Activated T-helper 2 cell treated with anti-CD3 and anti-CD28 coated beads, Interferon-gamma antibody, Interleukin-2, Interleukin-4, amounts not matched to agents 10 μg/mL and 5 μg/mL and 100 μg/mL, durations not matched to agents 14 hours and 24 hours and 36 hours (primary cell): ENCODE results near the gene PRR33. TPM values are rescaled to one million over a fixed set of nuclear protein-coding genes. Genes with fewer than 3 reads are reported as not detected.

Experiments used
- DNase-seq: peaks from one replicate; pipeline ENCODE4 v3.0.0; 2021; ENCODE audit warnings: low spot score
- H3K27ac Mint-ChIP-seq: one replicate; pipeline ENCODE4 v1.8.0; 2021; ENCODE audit warnings: mixed read lengths
- H3K27me3 Mint-ChIP-seq: one replicate; pipeline ENCODE4 v1.8.0; 2021; ENCODE audit warnings: low read depth, mixed read lengths
- H3K36me3 Mint-ChIP-seq: one replicate; pipeline ENCODE4 v1.8.0; 2021; ENCODE audit warnings: low read depth, mixed read lengths
- H3K4me1 Mint-ChIP-seq: one replicate; pipeline ENCODE4 v1.8.0; 2021; ENCODE audit warnings: low read depth, mixed read lengths
- H3K4me3 Mint-ChIP-seq: one replicate; pipeline ENCODE4 v1.8.0; 2021; ENCODE audit warnings: low read depth, mild to moderate bottlenecking, moderate library complexity, mixed read lengths
- H3K9me3 Mint-ChIP-seq: one replicate; pipeline ENCODE4 v1.8.0; 2021; ENCODE audit warnings: mixed read lengths
- intact Hi-C: fragments of 100-400 bp; cut with micrococcal nuclease; formaldehyde crosslinking; loops from one replicate; pipeline ENCODE4 v1.15.1; 2023
- total RNA-seq: library from RNA; stranded (reverse); gene quantifications from 2 replicates; pipeline ENCODE4 v1.2.3, GENCODE V29; 2022

Gene PRR33
- total RNA-seq, 1 donor from 2014 or later = 0.05 TPM

DNA sequence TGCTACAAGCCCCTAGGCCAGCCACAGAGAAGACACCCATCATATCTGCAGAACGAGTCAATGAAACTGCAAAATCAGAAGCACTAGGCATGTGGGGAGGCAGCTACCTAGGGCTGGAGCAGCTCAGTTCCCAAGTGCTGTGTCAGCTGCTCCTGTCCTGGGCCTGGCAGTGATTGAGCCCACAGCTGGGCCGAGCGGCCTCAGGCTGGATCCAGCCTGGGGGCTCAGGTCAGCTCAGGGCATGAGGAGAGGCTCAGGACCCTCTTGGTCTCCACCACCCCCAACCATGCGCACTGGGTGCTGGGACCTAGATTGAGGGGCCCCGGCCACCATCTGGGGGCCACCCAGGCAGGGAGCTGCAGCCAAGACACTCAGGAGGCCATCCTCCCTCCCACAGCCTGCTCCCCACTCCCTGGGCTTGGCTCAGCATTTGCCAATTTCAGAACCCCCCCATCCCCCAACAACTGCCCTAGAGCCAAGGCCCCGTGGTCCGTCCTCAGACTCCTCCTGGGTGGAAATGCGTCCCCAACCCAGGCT lies 25.4 kb upstream of the PRR33 start:
- no peaks in the 10 kb centered on the region for H3K27me3 Mint-ChIP-seq
- H3K9me3 Mint-ChIP-seq = no peaks in the 10 kb centered on the region
- no peak overlapping the region for H3K4me3 Mint-ChIP-seq
- intact Hi-C loops = loop anchor here (5.0 kb wide), 1 partner anchor 35 kb away; no protein-coding TSS in a partner anchor
- peaks cover 5% of the 10 kb centered on the region for H3K4me1 Mint-ChIP-seq
- H3K36me3 Mint-ChIP-seq = peaks cover 3% of the 10 kb centered on the region
- no peak overlapping the region for H3K27ac Mint-ChIP-seq
- DNase-seq = no peak

DNA sequence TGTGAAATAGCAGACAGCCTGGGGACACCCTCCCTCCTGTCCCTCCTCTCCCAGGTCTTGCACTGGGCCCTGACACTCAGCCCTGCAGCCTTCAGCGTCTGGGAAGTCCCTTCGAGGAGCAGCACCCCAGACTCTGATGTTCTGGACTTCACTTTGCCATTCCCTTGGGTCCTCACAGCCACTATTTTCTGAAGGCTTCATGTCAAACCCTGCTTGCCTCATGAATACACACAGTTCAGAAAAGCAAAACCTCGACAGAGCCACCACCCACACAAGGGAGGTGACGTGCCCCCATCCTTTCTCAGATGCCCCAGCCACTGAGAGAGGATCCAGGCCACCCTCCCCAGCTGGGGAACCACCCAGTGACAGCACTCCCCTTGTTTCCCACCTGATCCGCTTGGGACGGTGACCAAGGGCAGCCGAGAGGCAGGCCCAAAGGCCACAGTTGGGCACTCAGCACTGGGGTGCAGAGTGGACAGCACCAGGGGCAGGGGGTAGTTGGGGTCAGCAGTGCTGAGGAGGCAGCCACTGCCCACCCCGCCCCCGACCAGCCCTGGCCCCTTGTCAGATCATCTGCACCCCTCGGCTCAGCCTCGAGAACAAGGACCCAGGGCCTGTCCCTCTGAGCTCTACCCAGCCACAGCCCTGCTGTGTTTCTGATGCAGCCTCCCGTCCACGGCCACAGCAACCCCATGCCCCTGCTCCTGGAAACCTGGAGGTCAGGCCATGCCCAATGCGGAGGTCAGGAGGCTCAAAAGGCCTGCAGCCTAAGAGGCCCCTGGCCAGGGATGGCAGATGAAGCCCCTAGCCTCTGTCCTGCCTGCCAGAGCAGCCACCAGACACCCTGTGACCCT lies 24.7 kb upstream of the PRR33 start:
- Mint-ChIP-seq H3K27me3 (no peaks in the 10 kb centered on the region), H3K4me3 (no peak overlapping the region), H3K36me3 (peaks cover 3% of the 10 kb centered on the region), H3K27ac (peak overlapping the region; percentile 1), H3K4me1 (peaks cover 5% of the 10 kb centered on the region), H3K9me3 (no peaks in the 10 kb centered on the region)
- intact Hi-C loops = loop anchor here (5.0 kb wide), 1 partner anchor 34 kb away; no protein-coding TSS in a partner anchor
- no peak for DNase-seq

DNA sequence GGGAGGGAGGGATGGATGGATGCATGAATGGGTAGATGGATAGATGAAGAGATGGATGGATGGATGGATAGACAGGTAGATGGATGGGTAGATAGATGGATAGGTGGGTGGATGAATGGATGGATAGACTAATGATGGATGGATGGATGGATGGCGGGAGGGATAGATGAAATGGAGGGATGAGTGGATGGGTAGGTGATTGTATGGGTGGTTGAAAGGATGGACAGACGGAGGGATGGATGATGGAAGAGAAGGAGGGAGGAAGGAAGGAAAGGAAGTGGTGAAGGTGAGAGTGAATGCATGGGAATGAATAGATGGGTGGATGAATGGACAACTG lies 24.1 kb upstream of the PRR33 start:
- H3K27me3 Mint-ChIP-seq = peaks cover under 1% of the 10 kb centered on the region
- H3K9me3 Mint-ChIP-seq = no peaks in the 10 kb centered on the region
- peaks cover 5% of the 10 kb centered on the region for H3K4me1 Mint-ChIP-seq
- no peak for DNase-seq
- peak overlapping the region; percentile 1 for H3K27ac Mint-ChIP-seq
- no peak overlapping the region for H3K4me3 Mint-ChIP-seq
- intact Hi-C loops = loop anchor here (5.0 kb wide), 1 partner anchor 33 kb away; no protein-coding TSS in a partner anchor
- H3K36me3 Mint-ChIP-seq = peaks cover 3% of the 10 kb centered on the region

DNA sequence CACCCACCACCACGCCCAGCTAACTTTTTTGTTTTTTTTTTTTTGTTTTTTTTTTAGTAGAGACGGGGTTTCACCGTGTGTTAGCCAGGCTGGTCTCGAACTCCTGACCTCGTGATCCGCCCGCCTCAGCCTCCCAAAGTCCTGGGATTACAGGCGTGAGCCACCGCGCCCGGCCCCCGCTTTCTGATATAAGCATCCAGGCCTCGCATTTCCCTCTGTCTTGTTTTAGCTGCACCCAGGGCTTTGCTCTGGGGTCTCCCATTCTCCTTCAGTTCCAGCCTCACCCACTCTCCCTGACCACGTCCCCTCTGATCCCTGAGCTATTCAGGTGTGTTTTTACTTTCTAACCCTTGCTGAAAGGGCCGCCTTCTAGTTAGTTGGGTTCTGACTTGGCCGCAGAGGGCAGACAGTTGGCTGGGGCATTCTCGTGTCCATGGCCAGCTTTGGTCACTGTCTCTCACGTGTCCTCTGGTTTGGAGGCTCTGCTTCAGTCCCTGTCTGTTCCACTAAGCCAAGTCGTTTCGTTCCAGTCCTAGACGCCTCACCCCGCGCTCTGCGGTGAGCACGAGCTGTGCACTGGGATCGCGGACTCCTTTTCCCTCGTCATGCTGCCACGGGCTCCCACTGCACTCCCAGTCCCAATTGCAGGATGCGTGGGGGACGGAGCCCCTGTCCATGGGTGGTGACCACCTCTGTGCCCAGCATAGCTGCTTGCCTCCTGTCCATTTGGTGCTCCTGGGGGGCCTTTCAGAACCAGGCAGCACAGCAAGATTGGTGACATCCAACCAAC lies 21.8 kb upstream of the PRR33 start:
- Mint-ChIP-seq H3K27ac (no peak overlapping the region), H3K27me3 (peaks cover 4% of the 10 kb centered on the region)
- intact Hi-C loops = loop anchor here (1.0 kb wide), 1 partner anchor 25 kb away; no protein-coding TSS in a partner anchor

DNA sequence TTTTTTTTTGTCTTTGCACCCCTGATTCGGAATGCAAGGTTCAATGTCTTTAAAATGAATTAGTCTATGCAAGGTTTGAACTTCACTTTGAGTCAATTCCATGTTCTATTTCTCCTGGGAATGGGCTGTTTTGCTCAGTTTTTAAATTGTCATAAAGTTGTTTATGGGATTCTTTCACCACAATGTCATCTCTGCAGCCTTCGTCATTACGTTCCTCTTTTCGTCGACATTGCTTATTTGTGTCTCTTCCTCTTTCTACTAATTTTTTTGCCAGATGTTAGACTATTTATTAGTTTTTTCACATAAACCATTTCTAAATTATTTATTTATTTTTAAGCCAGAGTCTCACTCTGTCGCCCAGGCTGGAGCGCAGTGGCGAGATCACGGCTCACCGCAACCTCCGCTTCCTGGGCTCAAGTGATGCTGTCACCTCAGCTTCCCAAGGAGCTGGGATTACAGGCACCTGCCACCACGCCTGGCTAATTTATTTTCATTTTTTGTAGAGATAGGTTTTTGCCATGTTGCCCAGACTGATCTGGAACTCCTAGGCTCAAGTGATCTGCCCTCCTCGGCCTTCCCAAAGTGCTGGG lies 20.7 kb upstream of the PRR33 start:
- H3K36me3 Mint-ChIP-seq = peaks cover 3% of the 10 kb centered on the region
- no peak overlapping the region for H3K4me3 Mint-ChIP-seq
- H3K9me3 Mint-ChIP-seq = no peaks in the 10 kb centered on the region
- H3K4me1 Mint-ChIP-seq = peaks cover 5% of the 10 kb centered on the region
- no peak overlapping the region for H3K27ac Mint-ChIP-seq
- intact Hi-C loops = no loop called here
- DNase-seq = no peak
- H3K27me3 Mint-ChIP-seq = peaks cover 6% of the 10 kb centered on the region

More for the DNA sequence above, 21.8 kb upstream of the PRR33 start:
- H3K36me3 Mint-ChIP-seq = peaks cover 3% of the 10 kb centered on the region
- H3K4me1 Mint-ChIP-seq = peaks cover 5% of the 10 kb centered on the region
- DNase-seq = no peak
- no peaks in the 10 kb centered on the region for H3K9me3 Mint-ChIP-seq
- no peak overlapping the region for H3K4me3 Mint-ChIP-seq

DNA sequence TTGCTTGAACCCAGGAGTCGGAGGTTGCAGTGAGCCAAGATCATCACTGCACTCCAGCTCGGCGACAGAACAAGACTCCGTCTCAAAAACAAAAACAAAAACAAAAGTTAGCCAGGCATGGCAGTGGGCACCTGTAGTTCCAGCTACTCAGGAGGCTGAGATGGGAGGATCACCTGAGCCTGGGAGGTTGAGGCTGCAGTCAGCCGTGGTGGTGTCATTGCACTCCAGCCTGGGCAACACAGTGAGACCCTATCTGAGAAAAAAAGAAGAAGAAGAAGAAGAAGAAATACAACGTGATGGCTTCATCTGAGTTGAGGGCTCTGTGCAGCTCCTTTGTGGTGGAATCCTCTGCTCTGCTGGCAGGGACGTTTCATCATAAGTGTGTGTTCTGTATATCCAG lies 17.8 kb upstream of the PRR33 start:
- H3K27me3 Mint-ChIP-seq = peaks cover 13% of the 10 kb centered on the region
- DNase-seq = no peak
- no peaks in the 10 kb centered on the region for H3K36me3 Mint-ChIP-seq
- H3K27ac Mint-ChIP-seq = no peak overlapping the region
- H3K4me3 Mint-ChIP-seq = no peak overlapping the region
- H3K9me3 Mint-ChIP-seq = no peaks in the 10 kb centered on the region
- no peaks in the 10 kb centered on the region for H3K4me1 Mint-ChIP-seq
- intact Hi-C loops = no loop called here

DNA sequence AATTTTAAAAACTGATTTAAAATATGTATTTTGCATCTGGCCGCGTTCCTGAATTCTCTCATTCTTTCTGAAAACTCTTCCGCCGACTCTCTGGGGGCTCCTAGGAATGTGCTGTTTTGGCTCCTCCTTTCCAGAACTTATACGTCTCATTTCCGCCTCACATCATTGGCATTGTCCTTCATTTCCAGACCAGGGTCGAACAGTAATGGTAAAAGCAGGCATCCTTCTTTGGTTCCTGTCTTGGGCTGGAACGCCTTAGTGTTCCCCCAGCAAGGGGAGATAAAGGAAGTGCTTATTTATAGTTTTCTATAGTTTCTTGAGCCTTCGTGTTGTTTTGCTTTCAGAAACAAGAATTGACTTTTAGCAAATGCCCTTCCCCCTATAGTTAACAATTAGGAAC lies 16.9 kb upstream of the PRR33 start:
- H3K4me1 Mint-ChIP-seq = no peaks in the 10 kb centered on the region
- no peak overlapping the region for H3K4me3 Mint-ChIP-seq
- no peaks in the 10 kb centered on the region for H3K9me3 Mint-ChIP-seq
- intact Hi-C loops = no loop called here
- H3K36me3 Mint-ChIP-seq = no peaks in the 10 kb centered on the region
- DNase-seq = no peak
- no peak overlapping the region for H3K27ac Mint-ChIP-seq
- H3K27me3 Mint-ChIP-seq = peaks cover 13% of the 10 kb centered on the region

DNA sequence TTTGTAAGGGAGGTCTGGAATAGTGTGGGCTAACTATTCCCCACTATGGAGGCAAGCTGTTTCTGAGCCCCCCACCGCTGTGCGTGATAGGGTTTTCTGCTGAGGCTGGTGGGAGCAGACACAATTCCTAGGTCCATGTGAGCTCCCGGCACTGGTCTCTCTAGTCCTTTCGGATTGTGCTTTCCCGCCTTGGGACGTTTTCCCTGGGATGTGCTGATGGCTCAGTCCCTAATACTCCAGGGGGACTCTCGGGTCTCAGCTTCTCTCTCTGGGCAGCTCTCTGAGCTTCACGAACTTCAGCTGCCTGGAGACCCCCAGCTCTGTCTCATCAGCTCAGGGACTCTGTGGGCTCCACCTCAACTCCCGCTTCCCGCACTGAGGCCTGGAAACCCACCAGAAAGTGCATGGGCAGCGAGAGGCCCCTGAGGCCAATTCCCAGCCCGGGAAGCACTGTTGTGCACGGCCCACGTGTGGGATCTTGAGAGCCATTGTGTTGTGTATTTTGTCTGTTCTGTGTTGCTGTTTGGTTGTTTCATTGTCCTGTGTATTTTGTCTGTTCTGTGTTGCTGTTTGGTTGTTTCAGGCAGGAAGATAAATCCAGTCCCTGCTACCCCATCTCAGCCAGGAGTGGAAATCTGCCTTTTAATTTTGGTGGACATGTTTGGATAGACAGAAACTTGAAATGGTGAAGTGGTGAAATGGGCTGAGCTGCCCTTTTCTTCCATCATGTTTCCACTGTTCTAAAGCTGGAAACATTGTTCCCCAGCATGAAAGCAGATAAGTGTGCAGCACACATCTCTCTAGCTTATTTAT lies 15.1 kb upstream of the PRR33 start:
- DNase-seq = no peak
- Mint-ChIP-seq H3K4me1 (no peaks in the 10 kb centered on the region), H3K9me3 (no peaks in the 10 kb centered on the region), H3K27me3 (peaks cover 13% of the 10 kb centered on the region), H3K4me3 (no peak overlapping the region), H3K36me3 (no peaks in the 10 kb centered on the region), H3K27ac (no peak overlapping the region)
- intact Hi-C loops = no loop called here

DNA sequence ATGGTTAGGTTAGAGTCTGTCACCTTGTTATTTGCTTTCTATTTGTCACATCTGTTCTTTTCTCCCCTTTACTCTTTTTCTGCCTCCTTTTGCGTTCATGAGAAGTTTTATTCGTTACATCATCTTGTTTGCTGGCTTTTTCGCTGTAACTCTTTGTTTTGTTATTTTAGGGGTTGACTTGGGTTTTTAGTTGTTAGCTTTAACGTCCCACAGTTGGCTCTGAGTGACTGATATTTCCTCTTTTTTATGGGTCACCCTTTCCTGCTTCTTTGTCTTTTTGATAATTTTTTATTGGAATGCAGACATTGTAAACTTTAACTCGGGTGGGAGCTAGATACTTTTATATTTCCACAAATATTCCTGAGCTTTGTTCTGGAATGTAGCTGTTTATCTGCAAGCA lies 14.5 kb upstream of the PRR33 start:
- peaks cover 13% of the 10 kb centered on the region for H3K27me3 Mint-ChIP-seq
- H3K27ac Mint-ChIP-seq = no peak overlapping the region
- intact Hi-C loops = no loop called here
- no peak for DNase-seq
- no peaks in the 10 kb centered on the region for H3K9me3 Mint-ChIP-seq
- no peaks in the 10 kb centered on the region for H3K36me3 Mint-ChIP-seq
- H3K4me3 Mint-ChIP-seq = no peak overlapping the region
- H3K4me1 Mint-ChIP-seq = no peaks in the 10 kb centered on the region

DNA sequence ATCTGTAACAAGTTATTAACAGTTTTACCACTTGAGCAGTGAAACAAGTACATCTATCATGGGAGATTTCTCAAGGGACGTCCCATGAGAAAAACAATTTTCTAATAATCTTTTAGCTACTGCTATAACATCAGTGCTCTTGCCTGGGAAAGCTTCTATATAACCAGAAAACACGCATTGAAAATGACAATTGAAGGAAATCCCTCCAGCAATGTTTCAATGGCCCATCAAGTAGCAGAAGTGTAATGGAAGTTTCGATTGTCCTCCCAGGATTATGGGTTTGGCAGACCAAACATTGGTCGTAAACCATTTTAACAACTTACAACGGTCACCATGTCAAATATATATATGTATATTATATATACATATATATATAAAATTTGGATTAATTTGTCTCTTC lies 8.0 kb upstream of the PRR33 start:
- H3K4me3 Mint-ChIP-seq = no peak overlapping the region
- H3K27ac Mint-ChIP-seq = no peak overlapping the region
- no peak for DNase-seq
- H3K27me3 Mint-ChIP-seq = peaks cover 24% of the 10 kb centered on the region
- intact Hi-C loops = no loop called here
- H3K36me3 Mint-ChIP-seq = no peaks in the 10 kb centered on the region
- H3K9me3 Mint-ChIP-seq = no peaks in the 10 kb centered on the region
- H3K4me1 Mint-ChIP-seq = peaks cover 2% of the 10 kb centered on the region

DNA sequence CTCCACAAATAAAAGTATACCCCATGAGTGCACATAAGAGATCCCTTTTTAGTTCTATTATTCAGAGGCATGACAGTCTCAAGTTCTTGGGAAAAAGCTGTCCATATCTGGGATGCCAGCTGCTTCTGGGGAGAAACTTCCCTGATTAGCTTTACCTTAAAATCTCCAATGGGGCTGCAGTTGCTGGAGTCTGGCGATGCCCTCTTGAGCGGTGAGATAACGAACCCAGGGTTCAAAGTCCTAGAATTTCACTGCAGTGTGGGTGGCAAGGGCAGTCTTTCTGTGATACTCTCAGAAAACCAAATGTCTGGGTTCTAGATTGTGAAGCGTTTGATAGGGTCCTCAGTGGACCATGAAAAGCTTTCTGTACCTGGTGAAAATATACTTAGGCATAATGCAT lies 7.4 kb upstream of the PRR33 start:
- Mint-ChIP-seq H3K9me3 (no peaks in the 10 kb centered on the region), H3K27me3 (peaks cover 24% of the 10 kb centered on the region), H3K4me1 (peaks cover 2% of the 10 kb centered on the region), H3K36me3 (no peaks in the 10 kb centered on the region), H3K4me3 (no peak overlapping the region), H3K27ac (no peak overlapping the region)
- DNase-seq = no peak
- intact Hi-C loops = no loop called here

DNA sequence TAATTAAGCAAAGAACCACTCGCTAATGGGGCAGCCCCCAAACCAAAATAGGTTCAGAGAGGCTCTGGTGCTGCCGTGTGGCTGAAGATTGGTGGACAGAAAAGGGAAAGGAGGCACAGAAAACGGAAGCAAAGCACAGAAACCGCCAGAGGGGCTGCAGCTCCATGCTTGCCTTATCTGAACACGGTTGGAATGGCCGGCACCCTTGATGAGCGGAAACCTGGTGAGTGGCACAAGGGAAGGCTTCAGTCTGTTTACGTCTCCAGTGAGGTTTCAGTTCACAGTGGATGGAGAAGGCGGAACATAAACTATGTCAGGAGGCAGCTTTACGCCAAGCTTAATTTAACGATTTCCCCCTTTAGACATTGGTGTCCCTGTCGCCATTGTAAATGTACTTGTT lies 5.2 kb upstream of the PRR33 start:
- Mint-ChIP-seq H3K27me3 (peaks cover 24% of the 10 kb centered on the region), H3K4me1 (peaks cover 7% of the 10 kb centered on the region), H3K27ac (no peak overlapping the region), H3K36me3 (peaks cover 16% of the 10 kb centered on the region), H3K4me3 (no peak overlapping the region), H3K9me3 (no peaks in the 10 kb centered on the region)
- no peak for DNase-seq
- intact Hi-C loops = no loop called here
